ENCODE results near the gene GZMM.
A peak's percentile ranks its signal among the peaks of the same experiment; 100 is the strongest.

Gene GZMM

DNA sequence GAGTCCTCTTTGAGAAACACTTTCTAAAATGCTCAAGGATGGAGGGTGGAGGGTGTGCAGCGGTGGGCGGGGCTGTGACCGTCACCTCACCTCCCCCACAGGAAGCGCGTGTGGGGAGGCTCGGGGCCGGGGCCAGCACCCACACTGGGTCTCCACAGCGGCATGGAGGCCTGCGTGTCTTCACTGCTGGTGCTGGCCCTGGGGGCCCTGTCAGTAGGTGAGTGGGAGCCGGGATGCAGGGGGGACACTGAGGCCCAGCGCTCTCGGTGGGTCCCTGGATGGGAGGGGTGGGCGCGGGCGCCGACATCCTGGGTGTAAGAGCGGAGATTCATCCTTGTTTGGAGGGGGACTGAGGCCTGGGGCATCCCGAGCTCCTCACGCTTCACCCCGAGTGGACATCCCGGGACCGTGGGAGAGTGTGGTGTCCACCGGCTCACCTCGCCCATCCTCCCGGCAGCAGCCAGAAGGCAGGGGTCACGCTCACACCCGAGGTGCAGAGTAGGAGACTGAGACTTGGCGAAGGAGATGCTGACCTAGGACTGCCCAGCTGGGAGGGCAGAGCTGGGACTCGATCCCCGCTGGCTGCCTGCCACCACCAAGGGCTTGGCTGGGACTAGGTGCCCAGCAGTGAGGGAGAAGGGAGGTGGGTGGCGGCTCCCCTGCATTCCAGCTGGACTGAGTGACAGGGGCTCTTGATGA lies at the start of gene GZMM:
GZMM (plus strand) TSS at position 144 of the 699 bp plus-strand sequence; CDS start at position 163, 19 bp downstream.
- peaks cover 9% of the 10 kb centered on the region for H3K4me1 Mint-ChIP-seq
- DNase-seq, result no peak
- TF ChIP-seq, protein P1, sequence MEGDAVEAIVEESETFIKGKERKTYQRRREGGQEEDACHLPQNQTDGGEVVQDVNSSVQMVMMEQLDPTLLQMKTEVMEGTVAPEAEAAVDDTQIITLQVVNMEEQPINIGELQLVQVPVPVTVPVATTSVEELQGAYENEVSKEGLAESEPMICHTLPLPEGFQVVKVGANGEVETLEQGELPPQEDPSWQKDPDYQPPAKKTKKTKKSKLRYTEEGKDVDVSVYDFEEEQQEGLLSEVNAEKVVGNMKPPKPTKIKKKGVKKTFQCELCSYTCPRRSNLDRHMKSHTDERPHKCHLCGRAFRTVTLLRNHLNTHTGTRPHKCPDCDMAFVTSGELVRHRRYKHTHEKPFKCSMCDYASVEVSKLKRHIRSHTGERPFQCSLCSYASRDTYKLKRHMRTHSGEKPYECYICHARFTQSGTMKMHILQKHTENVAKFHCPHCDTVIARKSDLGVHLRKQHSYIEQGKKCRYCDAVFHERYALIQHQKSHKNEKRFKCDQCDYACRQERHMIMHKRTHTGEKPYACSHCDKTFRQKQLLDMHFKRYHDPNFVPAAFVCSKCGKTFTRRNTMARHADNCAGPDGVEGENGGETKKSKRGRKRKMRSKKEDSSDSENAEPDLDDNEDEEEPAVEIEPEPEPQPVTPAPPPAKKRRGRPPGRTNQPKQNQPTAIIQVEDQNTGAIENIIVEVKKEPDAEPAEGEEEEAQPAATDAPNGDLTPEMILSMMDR (IDR thresholded peaks at IDR 0.05), result no peak
- no peaks in the 10 kb centered on the region for H3K27me3 Mint-ChIP-seq (ENCODE audit: low read depth, poor library complexity)
- peaks cover 4% of the 10 kb centered on the region for H3K36me3 Mint-ChIP-seq (ENCODE audit: low read depth)
- peak within 1 kb of the TSS; percentile 94 for H3K27ac Mint-ChIP-seq
- H3K9me3 Mint-ChIP-seq, result no peaks in the 10 kb centered on the region
- H3K4me3 Mint-ChIP-seq, result no peak within 1 kb of the TSS

- TF ChIP-seq, protein P1 (IDR thresholded peaks at IDR 0.05), result no peak
- Mint-ChIP-seq H3K9me3 (peaks cover 13% of the 10 kb centered on the region), H3K36me3 (ENCODE audit: low read depth) (peaks cover 6% of the 10 kb centered on the region), H3K27ac (no peak overlapping the region), H3K27me3 (ENCODE audit: low read depth, poor library complexity) (peaks cover 48% of the 10 kb centered on the region), H3K4me3 (no peak overlapping the region), H3K4me1 (peaks cover 25% of the 10 kb centered on the region)
- DNase-seq, result no peak
These were observed 49.4 kb upstream of the GZMM start for GRCh38 chr19:494171-495080.

DNA sequence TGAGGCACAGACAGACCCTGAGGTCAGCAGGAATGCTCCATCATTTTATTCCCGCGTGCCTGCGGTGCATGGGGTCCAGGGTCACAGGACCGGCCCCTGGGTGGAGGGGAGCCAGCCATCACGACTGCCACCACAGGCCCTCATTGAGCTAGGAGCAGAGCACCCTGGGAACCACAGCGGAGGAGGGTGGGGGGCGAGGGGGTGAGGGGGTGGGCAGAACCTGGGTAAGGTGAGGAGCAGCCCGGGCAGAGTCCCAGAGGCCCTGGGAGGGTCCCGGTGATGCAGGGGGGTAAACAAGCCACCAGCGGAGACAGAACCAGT lies 48.8 kb upstream of the GZMM start:
- Mint-ChIP-seq H3K4me3 (no peak overlapping the region), H3K27ac (no peak overlapping the region), H3K27me3 (ENCODE audit: low read depth, poor library complexity) (peaks cover 50% of the 10 kb centered on the region), H3K9me3 (peaks cover 14% of the 10 kb centered on the region), H3K4me1 (peaks cover 20% of the 10 kb centered on the region), H3K36me3 (ENCODE audit: low read depth) (peaks cover 6% of the 10 kb centered on the region)
- no peak for DNase-seq
- TF ChIP-seq, protein P1 (IDR thresholded peaks at IDR 0.05), result no peak

- peaks cover 55% of the 10 kb centered on the region for H3K27me3 Mint-ChIP-seq (ENCODE audit: low read depth, poor library complexity)
- H3K4me3 Mint-ChIP-seq, result peak overlapping the region; percentile 20
- H3K36me3 Mint-ChIP-seq (ENCODE audit: low read depth), result peaks cover 6% of the 10 kb centered on the region
- DNase-seq, result peak; percentile 77
- H3K9me3 Mint-ChIP-seq, result peaks cover 14% of the 10 kb centered on the region
- H3K4me1 Mint-ChIP-seq, result peaks cover 15% of the 10 kb centered on the region
- TF ChIP-seq, protein P1 (IDR thresholded peaks at IDR 0.05), result peak; percentile 93
- H3K27ac Mint-ChIP-seq, result no peak overlapping the region
These were observed 48.3 kb upstream of the GZMM start for GRCh38 chr19:495402-496111.

GRCh38 chr19:496112-496665 lies 47.7 kb upstream of the GZMM start, which contains the start of gene MADCAM1:
Gene MADCAM1 (plus strand): TSS chr19:496486. CDS start chr19:496500, 14 bp downstream.
- TF ChIP-seq, protein P1 (IDR thresholded peaks at IDR 0.05), result no peak
- Mint-ChIP-seq H3K27me3 (ENCODE audit: low read depth, poor library complexity) (peaks cover 62% of the 10 kb centered on the region), H3K4me1 (peaks cover 15% of the 10 kb centered on the region), H3K4me3 (peak within 1 kb of the TSS; percentile 20), H3K9me3 (peaks cover 14% of the 10 kb centered on the region), H3K27ac (no peak within 1 kb of the TSS), H3K36me3 (ENCODE audit: low read depth) (peaks cover 6% of the 10 kb centered on the region)
- DNase-seq, result no peak

Measured in nephron progenitor cell (in vitro differentiated cells).